HG02943 (cell line): Measurements from ENCODE around the gene FBXO42.
A peak's percentile ranks its signal among the peaks of the same experiment; 100 is the strongest.

ENCODE experiments used
- ATAC-seq: cut with Tn5 transposase; IDR thresholded peaks from one replicate; pipeline ENCODE4 v1.9.1; 2021; ENCODE audit warnings: mild to moderate bottlenecking, low read depth, moderate library complexity; ENCODE audit not compliant: unreplicated experiment

The FBXO42 gene

DNA sequence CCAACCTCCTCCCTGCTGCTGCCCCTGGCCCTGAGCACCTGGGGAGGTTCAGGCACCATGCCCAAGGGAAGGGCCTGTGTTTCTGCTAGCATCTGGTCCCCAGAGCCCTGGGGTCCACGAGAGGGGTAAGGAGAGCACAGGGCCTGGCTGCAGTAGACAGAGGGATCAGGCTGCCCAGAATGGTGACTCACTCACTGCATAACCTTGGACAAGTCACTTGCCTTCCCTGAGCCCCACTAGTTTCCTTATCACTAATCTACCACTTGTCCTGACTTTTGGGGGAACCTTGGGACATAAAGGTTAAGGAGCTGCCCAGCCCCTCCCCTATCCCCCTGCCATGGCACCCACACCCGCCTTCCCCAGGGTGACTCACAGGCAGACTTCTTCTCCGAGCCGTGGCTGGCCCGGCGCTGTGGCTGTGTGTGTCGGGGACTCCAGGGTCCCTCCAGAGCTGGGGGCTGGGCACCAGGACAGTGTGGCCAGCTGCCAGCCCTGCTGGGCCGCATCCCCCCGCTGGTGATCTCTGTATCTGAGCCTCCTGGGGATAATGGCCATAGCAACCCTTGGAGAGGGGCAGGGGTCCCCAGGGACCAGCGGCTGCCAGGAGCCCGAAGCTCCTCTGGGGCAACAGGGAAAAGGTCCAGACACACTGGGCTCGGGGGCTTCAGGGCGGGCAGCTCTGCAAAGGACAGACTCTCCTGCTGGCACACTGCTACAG, 143.9 kb downstream of the FBXO42 start:
- ATAC-seq = no peak

DNA sequence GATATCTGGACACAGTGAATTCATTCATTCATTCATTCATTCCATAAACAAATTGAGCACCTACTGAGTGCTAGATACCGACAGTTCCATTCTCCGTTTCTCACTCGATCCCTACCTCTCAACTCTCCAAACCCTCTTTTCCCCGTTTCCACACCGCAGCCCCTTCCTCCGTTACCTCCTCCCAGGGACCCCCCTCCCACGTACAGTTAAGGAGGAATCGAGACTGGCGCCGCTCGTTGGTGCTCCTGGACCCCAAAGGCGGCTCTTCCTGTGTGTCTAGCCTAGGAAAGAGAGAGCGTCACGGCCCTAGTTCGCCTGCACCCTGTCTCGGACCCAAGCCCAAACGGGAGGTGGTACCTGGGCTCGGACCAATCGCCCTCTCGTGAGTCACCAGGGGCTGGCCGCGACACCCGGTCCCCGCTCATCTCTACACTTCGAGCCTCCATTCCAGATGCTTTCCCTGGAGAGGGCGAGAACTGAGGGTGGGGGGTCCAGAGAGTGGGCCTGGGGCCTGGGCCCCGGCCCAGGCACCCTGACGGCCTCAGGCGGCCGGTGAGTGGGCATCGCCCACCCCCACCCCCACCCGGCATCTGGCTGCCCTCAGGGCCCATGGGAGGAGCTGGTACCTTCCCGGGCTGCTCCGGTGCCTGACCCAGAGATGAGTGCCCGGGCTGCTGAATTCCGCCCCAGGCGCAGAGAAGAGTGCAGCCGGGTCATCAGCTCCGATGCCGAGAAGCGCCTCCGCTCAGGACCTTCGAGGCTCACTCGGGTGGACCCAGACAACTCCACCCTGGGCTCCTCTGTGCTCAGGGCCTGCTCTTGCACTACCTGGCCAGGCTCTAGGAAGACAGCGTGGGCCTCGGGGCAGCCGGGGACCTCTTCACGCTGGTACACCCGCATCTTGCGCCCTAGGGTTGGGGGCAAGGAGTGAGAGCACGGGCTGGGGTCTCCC, 144.7 kb downstream of the FBXO42 start:
- ATAC-seq = no peak

DNA sequence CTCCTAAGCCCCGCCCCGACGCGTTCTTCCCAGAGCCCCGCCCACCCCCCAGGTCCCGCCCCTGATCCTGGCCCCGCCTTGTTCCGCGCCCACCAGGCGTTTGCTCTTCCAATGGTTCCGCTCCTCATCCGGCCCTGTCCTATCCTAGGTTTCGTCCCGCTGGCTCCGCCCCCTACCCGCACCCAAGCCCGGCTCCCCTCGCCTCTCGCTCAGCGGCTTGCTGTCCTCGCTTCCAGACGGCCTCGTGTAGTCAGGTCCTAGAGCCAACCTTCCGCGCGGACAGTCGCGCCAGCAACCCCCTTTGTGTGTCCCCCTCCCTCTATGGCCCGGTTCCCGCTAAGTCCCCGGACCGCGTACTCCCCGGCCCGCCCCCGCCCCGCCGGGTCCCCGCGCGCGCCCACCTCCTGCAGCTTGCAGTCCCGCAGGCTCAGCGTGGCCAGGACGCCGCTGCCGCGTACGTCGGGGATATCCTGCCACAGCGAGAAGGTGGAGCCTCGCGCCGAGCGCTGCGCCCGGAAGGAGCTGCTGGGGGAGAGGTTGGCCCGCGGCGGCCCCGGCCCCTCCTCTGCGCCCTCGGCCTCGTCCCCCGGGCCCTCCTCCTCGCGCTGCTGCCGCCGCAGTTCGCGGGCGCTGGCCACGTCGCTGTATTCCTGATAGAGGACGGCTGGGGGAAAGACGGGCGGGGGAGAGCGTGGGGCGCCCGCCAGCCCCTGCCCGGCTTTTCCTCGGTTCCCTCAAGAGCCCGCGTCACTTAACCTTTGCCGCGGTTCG, 145.5 kb downstream of the FBXO42 start:
- peak; percentile 61 for ATAC-seq

DNA sequence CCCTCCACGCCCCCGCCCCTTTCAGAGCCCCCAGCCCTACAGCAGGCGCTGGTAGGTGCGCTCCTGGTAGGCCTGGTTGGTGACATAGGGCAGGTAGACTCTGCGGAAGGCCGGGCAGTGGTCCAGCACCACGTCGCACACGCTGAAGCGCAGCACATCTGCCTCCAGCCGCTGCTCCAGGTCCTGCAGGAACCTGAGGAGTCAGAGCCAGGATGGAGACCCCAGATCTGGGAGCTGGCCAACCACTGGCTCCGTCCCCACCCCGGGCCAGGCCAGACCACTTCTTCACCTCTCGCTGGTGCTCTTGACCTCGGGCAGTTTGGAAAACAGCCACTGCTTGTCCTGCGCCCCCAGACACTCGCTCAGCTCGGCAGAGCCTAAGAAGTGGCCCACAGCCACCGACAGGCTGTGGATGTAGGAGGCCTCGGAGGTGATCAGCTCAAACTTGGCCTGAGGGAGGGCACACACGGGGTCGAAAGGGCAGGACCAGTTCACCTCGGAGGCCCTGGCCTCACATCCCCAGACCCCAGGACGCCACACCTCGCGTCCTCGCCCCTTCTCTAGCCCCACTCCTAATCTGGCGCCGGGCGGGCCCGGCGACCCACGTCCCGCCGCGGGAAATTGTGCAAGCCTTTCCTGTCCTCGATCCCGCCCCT, 146.3 kb downstream of the FBXO42 start:
- no peak for ATAC-seq

DNA sequence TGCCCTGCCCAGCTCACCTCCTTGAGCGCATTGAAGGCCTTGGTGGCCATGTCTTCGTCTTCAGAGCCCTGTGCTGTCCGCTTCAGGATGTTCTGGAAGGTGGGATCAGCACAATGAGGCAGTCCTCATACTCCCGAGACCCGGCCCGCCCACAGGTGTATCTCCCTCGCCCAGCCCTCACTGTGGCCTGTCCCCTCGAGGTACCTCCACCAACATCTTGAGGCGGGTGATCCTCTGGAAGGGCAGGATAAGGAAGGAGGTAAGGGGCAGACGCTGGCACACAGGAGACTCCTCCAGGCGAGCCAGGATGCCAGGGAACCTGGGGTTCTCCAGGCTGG, 147.0 kb downstream of the FBXO42 start:
- ATAC-seq = no peak

DNA sequence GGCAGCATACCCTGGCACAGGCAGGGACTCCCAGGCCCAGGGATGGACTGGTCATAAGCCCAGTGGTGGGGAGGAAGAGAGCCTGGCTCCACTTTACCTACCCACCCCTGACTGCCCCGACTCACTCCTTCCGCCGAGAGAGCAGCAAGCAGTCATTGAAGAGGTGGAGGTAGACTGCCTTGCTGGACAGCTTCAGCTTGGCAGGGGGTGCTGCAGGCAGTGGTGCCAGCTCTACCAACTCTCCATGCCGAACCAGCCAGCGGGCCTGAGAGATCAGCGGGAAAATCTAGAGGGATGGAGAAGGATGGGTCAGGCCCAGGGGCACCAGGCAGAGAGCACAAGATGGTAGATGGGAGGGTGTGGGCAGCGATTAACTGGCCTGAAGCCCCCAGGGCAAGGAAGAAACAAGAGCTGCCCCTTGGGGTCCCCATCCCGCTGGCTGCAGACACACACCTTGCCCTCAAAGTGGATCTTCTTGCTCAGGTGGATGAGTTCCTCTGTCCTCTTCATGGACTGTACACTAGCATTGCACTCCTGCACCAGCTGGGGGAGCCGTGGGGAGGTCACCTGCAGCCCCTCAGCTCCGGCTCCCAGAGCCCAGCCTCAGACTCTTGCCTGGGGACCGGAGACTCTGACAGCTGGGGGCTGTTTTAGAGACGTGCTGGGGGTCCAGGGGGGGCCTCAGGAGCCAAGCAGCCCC, 147.5 kb downstream of the FBXO42 start:
- no peak for ATAC-seq

DNA sequence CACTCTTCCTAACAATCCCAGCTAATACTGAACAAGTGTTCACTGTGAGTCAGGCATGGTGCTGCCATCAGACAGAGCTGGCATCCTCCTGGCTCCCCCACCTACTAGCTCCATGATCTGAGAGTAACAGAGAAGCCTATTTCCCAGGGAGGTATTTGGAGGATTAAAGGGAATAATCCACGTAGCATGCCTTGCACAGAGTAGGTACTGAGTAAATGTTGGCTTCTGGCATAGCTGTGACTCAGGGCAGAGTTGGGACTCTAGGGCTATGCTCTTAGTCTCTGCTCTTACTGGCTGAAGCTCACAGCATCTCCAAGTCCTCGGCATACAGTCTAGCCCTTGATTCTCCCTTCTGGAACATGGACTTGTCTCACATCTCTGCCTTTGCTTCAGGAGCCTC, 148.1 kb downstream of the FBXO42 start:
- ATAC-seq = no peak

DNA sequence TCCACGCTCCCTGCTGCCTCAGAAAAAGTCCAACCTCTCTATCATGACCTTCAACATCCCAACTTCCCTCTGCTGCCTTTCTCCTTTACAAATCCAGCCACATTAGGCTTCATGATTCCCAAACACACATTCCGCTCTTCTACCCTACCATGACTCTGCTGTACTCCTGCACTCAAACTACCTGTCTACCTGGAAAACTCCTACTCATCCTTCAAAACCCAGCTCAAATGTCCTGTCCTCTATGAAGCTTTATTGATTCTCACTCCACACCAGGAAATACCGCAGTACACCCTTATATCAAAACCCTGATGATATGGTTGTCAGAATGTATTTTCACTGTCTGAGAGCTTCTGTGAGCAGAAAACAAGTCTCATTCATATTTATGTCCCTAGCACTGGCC, 148.7 kb downstream of the FBXO42 start:
- no peak for ATAC-seq

DNA sequence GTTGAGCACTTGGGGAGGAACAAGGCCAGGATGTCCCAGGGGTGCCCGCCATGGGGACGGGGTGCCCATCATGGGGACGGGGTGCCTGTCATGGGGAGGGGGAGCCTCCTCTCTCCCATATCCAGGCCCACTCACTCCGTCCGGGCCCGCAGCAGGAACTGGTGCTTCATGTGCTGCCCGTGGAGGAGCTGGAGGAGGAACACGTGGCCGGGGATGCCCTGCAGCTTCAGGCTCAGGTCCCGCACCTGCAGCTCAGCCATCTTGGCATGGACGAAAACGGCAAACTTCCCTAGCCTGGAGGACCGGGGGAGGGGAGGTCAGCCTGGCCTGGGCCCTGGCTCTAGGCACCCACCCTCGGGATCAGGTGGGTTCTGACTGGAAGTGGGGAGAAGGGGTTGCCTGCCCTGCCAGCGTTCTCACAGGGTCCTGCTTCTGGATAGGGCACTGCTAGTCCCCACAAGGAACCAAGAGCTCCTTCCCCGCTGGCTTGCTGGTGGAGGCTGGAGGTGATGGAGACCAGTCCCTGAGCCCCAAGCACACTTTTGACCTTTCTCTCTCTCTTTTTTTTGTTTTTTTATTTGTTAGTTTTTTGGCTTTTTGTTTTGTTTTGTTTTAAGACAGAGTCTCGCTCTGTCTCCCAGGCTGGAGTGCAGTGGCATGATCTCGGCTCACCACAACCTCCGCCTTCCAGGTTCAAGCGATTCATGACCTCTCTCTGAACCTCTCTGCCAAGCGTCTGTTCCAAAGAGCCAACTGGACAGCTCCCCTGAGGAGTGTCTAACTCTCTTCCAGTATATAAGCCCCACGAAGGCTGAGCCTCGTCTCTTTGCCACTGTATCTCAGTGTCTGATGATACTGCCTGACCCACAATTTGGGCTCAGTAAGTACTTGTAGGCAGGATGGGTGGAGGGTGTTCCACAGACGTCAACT, 149.7 kb downstream of the FBXO42 start:
- no peak for ATAC-seq

DNA sequence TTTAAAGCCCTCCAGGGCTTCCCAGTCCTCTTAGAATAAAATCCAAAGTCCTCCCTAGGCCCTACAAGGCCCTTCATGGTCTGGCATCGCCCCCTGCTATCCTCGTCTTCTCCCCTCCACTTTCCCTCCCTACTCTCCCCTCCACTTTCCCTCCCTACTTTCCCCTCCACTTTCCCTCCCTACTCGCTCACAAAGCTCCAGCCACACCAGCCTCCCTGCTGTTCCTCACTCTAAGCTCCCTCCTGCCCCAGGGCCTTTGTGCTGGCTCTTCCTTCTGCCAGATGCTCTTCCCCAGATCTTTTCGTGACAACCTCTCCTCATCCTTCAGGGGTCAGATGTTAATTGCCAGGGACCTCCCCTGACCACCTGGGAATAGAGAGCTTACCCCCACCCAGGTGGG, 152.6 kb downstream of the FBXO42 start:
- no peak for ATAC-seq

DNA sequence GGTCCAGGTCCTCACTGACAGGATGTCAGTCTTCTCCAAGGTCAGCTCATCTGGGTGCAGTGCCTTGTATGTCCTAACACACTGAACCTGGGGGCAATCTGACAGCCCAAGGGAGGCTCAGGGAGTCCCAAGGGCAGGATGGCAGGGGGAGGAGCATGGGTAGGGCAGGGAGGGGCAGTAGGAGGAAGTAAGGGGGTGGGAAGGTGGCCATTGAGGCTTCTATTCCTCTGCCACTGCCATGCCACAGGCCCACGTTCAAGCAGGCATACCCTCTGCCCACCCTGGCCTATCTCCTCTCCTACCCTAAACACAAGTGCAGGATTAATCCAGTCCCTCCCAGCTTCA, 153.2 kb downstream of the FBXO42 start:
- no peak for ATAC-seq

DNA sequence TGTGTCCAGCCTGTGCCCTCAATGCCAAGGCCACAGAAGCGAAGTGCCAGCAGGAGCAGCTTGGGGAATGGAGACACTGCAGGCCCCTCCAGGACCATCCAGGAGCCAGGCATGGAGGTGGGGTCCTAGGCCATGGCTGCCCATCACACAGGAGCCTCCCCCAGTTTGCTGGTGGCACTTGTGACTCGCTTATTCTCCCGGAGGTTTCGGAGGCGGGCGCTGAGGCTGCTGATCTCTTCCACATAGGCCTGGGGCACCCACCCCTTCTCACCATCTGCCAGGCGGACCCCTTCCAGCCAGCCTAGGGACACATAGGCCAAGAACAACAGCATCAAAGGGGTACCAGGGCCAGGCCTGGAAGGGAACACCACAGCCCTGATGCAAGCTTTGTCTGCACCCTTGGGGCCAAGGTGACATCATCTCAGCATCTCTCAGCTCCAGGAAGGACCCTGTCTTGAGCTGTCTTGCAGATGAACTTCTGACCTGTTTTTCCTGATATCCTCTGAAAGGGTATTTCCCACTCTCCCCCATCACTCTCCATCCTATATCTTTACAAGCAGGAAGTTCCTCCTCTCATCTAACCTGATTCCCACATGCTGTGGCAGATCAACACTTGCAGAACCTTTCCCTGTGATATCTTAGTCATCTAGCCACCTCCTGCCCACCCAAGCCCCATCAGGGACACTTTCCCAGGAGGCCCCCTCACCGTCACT, 153.7 kb downstream of the FBXO42 start:
- no peak for ATAC-seq

DNA sequence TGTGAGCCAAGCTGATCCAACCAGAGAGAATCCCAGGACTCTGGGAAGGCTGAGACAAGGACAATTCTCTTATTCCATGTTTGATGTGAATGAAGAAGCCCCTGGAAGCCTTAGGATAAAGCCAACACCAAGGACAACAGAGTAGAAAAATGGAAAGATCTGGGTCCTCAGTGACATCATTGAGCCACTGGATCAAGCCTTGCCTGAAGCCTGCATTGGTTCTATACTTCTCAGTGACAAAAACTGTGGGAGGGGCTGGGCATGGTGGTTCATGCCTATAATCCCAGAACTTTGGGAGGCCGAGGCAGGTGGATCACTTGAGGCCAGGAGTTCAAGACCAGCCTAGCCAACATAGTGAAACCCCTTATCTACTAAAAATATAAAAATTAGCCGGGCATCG, 155.4 kb downstream of the FBXO42 start:
- ATAC-seq = no peak
